Stimulated activated CD4-positive, alpha-beta T cell treated with anti-CD3 and anti-CD28 coated beads, Interleukin-2, amount 100 ng/mL, for 24 hours (primary cell): ENCODE data around the gene LIPT2.

Experiments
- DNase-seq, 2 donors: peaks; one replicate each; pipeline ENCODE4 v3.0.0-alpha.2; 2020

Gene LIPT2

GRCh38 chr11:74464746-74465145 lies 28.8 kb downstream of the LIPT2 start:
- DNase-seq, result no peak

GRCh38 chr11:74463216-74463615 lies 30.3 kb downstream of the LIPT2 start:
- no peak for DNase-seq

DNA sequence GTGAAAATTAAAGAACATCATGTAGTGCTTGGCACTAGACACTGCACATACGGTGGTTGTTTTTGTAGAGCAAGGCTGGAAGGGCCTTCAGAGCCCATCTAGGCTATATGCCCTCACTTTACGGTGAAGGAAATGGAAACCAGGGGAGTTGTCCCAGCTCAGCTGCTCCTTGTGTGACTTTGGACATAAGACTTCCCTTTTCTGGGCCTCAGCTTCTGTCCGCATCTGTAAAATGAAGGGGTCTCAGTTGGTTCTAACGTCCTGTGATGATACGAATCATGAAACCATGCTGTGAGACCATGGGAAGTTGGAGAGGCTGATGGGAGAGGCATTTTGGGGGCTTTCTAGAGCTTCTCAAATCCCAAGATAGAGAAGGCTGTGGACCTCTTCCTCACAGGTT lies 30.9 kb downstream of the LIPT2 start:
- no peak for DNase-seq

GRCh38 chr11:74462009-74462408 lies 31.5 kb downstream of the LIPT2 start:
- no peak for DNase-seq

DNA sequence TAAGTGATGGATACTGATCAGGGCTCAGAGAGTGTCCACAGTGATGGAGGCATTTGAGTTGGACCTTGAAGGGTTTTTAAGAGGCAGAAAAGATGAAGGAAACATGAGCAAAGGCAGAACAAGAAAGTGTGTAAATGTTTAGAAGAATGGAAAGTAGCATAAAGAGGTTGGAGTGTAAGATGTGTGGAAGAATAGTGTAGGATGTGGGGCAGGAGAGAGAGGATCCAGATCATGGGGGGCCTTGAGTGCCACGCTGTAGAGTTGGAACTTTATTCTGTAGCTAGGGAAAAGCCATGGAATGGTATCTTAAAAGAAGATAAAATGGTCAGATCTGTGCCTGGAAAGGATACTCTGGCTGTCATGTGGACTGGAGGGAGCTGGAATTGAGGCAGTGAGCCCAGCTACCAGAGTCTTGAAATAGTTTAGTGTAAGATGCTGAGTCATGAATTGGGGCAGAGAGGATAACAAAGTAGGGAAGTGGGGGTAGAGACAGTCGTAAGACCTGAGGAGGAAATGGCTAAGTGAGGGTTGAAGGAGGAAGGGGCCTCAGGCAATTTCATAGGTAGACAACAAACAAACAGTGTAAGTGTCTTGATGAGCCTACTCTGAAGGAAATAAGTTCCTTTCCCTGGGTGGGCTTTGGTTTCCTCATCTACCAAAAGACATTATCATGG lies 32.9 kb downstream of the LIPT2 start:
- no peak for DNase-seq

DNA sequence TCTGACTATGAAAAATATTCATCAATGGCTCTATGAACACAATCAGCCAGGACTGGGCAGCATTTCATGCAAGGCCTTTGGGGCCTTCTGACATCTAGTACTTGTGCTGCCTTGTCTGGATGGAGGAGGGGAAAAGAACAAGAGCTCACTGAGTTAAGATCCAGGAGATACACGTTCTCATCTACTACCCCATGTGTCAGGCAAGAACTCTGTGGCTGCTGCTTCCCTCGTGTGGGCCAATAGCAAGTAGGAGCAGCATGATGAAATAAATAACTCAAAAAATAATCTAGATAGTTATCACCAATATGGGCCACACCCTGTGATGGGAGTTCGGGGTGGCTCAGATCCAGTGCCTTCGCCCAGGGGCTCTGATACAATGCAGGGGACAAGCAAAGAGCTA lies 33.5 kb downstream of the LIPT2 start:
- no peak for DNase-seq

DNA sequence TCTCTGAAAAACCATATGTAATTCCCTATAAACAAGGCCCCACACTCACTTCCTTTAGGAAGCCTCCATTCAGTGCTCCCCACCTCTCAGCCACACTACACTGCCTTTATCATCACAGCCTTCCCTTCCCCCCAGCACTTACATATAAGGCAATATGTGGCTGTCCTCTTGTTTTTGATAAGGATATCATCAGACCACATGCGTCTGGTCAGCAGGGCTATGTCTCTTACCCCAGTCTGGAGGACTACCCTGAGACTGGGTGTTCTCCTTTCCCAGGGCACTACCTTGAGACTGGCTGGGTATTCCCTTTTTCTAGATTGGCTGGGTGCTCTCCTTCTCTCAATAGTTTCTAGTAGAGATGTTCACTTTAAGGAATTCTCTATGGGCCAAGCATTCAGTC lies 33.9 kb downstream of the LIPT2 start:
- DNase-seq, result no peak

- DNase-seq, result no peak
These were observed 36.2 kb downstream of the LIPT2 start for GRCh38 chr11:74457356-74457755.

- DNase-seq, result peak; percentile 70 to 75
These were observed 40.0 kb downstream of the LIPT2 start for GRCh38 chr11:74453373-74453975.

GRCh38 chr11:74452366-74452765 lies 41.2 kb downstream of the LIPT2 start:
- no peak for DNase-seq

DNA sequence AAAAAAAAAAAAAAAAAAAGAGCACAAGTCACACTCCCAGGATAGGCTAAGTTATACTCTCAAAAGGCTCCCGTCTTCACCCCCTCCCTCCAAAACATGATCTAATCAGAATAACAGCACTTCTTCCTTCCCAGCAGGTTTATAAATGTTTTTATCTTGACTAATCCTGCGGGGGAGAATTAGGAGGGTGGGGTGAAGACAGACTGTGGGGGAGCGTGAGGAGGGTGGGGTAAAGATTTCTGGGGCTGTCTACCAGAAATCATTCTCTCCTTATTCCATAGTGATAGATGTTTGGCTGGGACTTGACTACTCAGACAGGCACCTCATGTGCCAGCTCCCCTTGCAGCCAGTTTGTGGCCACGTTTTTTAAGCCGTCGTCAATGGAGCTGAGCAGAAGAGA lies 43.2 kb downstream of the LIPT2 start:
- no peak for DNase-seq

GRCh38 chr11:74449369-74449931 lies 44.1 kb downstream of the LIPT2 start:
- DNase-seq, result peak; percentile 7 to 41

DNA sequence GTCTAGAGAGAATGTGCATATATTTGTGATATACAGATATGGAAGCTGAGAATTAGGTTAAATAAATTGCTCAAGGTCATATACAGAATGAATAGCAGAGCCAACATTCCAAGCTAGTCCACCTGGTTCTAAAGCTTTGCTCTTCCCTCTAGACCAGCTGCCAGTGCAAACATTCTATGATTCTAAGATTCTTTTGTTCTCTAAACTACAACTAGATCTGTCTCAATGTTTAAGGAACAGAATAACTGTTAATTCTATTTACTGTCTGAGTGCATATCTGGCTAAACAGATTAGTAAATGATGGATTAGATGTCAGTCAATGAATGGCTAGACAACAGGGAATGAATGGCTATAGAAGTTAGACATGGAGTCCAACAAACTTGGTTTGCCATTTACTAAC lies 45.8 kb downstream of the LIPT2 start:
- no peak for DNase-seq

- no peak for DNase-seq
These were observed 47.0 kb downstream of the LIPT2 start for GRCh38 chr11:74446532-74446938.

GRCh38 chr11:74444173-74444826 lies 49.2 kb downstream of the LIPT2 start:
- no peak for DNase-seq

DNA sequence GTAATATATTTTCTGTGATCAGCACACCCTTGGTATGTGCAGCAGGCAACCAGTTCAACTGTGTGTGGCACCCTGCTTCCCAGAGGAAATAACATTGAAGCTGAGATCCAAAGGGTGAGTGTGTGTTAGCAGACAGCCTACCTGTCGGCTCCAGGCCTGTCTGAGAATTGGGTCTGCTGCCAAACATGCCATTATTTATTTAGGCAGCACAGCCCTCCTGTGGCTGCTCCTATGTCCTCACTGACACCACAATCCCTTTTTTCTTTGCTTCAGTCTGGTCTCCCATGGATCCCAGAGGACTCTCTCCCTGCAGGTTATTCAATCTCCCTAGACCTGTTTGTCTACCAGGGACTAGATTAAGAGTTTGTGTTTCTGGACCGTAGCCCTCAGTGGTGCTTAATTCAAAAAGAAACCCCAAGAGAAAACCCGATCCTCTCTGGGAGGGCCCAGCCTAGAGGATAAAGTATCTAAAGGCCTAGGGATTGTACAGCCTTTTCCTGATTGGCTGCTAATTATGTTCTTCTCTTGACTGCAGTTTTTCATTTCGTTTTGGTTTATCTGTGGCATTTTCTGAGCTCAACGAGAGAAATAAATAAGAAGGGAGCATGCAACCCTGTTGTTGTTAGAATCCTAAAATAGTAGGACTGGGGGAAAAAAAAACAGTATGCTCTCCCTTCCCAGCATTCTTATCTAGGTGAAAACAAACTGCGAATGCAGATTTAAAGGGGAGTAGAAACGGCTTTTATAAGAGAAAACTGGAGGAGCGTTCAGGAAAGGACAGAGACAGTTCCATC lies 50.3 kb downstream of the LIPT2 start:
- DNase-seq, result no peak

- DNase-seq, result no peak
These were observed 50.9 kb downstream of the LIPT2 start for GRCh38 chr11:74442636-74443035.
